Right lobe of liver (tissue), 4 donors: ENCODE data around the gene GRAP2.

ENCODE experiments used
- CTCF ChIP-seq, 4 donors: fragments of 200-600 bp in 3 of 4; fragments of 450-650 bp in 1 of 4; IDR thresholded peaks; one replicate each; pipeline versions ENCODE4 v1.5.1 to v1.8.0; 2016 to 2022; ENCODE audit warnings: antibody characterized with exemption in 4 of 4, mild to moderate bottlenecking in 2 of 4
- POLR2A ChIP-seq: fragments of 450-650 bp; IDR thresholded peaks from one replicate; pipeline ENCODE4 v1.6.1; 2017; ENCODE audit warnings: antibody characterized with exemption, mild to moderate bottlenecking
- donor health status: DM: no; HTN: no; CAD: no.
- donor health status: DM: no; HTN: no; CAD: no.
- donor health status: DM: no; HTN: yes; CAD: no.

DNA sequence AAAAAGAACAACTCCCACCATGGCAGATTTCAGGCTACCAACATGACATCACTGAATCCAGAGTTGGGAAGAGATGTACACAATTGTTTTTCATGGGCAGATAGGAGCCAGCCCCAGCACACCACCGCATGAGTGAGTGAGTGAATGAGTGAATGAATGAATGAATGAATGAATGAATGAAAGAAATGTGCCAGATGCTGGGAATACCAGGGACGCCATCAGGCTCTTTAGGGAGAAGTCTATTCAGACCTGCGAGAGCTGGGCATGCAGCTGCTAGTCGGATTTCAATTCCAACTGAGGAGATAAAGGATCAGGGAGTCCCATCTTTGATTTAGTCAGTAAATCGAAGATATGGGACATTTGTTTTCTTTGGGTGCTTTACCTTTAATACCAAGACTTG lies 78.6 kb downstream of the GRAP2 start:
- TF ChIP-seq POLR2A (no peak), CTCF (IDR thresholded peaks at IDR 0.05) (no peak)
